ENCODE data around the gene TMEM205.
"Not testable (repeated sequence)": the region's sequence is repeated elsewhere in the genome, so short reads cannot be mapped to it uniquely, and the experiment has no call there.

The TMEM205 gene

DNA sequence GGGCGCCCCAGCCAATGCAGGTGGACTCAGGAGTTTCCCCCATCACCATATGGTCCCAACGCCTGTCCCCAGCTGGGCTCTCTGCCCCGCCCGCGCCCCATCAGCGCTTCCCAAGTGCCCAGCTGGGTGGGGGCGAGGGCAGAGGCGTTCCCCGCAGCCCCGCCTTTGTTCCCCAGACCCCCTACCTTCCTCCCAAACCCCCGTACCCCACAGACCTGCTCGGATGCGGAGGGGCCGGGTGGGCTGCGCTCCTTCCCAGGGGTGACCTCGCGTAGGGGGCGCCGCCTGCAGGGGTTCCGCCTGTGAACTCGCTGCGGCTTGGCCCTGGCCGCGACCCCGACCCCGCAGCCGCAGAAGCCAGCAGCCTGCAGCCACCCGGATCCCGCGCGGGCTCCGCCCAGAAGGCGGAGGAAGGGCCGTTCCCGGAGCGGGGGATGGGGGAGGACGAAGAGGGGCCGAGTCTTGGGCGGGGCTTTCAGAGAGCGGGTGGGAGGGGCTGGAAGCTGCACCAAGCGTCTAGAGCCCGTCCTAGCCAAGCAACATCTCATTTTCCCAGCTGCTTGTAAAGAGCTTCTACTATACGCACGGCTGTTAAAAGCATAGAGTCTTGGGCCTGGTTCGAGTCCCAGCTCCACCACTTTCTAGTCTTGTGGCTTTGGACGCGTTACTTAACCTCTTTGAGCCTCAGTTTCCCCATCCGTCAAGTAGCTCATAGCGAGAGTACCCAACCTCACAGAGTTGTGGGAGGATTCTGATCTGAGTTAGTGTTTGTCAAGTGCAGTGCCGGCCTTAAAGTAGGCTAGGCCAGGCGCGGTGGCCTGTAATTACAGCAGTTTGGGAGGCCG, 6.6 kb downstream of the TMEM205 start, which contains the start of gene RAB3D:
TSS of gene RAB3D (minus strand) at position 404 of the 845 bp plus-strand sequence. CDS start 2,258 bp downstream, outside the sequence.
- peak; percentile 59 for DNase-seq (ENCODE audit: low read depth)

DNA sequence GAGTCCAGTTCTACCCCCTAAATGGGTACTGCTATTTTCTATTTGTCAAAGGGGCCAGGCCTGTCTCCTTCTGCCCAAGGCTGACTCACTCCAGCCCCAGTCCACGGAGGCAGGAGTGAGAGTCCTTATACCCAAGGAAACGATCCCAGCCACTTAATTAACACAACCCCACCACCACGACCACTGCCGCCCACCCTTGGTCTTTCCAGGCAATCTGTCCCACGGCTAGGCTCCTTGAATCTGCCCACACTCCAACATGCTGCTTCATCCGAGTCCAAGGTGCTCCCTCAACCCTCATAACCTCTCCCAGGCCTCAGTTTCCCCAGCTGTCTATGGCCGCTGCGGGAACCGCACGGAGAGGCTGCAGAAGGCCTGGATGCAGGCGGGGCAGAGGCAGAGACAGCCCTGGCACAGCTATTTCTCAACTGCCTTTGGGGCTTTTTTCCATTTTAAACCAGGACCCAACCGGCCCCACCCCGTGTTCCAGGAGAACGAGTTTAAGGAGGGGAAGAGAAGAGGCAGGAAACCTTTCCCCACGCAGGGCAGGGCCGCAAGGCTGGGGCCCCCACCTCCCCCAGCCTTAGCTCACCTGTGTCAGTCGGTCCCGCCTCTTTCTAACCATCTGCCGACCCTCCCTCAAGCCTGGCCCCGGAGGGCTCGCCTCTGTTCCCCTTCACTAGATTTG, 7.4 kb downstream of the TMEM205 start:
- no peak for DNase-seq (ENCODE audit: low read depth)

DNA sequence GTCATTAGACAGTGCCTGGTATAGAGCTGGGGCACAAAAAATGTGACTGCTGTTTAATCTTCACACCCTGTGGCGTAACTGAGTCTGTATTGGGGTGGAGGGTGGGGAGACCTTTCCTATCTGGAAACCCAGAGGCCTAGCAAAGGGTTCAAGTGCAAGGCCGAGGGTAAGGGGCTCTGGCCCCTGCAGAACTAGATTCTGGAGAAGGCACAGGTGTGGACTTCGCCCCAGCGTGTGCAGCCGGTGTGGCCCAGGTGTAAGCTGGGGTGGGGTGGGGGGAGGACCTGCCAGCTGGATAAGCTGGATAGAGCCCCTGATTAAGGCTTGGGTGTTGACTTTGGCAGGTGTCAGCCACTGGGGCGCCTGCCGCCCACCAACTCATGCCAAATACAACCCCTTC, 7.9 kb downstream of the TMEM205 start:
- DNase-seq (ENCODE audit: low read depth) = no peak

DNA sequence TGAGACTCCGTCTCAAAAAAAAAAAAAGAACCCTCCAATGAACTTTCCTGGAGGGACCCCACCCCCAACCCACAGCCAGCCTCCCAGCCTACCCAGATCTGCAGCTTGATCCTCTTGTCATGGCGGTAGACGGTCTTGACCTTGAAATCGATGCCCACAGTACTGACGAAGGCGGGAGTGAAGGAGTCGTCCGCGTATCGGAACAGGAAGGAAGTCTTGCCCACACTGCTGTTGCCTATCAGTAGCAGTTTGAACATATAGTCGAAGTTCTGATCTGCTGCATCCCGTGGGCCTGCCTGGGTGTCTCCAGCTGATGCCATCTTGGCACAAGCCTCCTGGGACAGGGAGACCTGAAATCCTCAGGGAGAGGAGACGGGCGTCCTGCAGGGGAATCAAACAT, 9.0 kb downstream of the TMEM205 start:
- DNase-seq (ENCODE audit: low read depth) = no peak

DNA sequence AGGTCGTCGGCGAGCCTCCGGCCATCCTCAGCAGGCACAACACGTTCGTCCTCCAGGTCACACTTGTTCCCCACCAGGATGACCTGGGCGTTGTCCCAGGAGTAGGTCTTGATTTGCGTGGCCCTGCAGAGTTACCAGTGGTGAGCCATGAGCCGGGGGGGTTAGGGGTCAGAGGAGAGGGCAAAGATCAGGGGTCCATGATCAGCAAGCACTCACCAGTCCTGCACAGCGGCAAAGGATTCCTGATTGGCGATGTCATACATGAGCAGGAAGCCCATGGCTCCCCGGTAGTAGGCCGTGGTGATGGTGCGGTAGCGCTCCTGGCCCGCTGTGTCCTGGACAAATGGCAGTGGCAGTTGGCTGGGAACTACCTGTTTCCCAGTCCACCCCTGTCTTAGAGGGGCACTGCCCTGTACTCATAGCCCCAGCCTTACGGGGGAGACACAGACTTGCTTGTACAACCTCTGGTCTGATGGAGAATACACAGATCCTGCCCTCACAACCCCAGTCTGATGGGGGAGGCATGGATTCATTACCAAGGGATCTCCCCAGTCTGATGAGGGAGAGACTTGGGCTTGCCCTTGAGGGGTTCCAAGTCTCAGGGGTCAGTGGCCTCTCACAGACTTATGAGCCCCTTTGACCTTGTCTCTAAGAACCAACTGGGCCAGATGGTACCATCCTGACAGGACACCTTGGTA, 10.5 kb downstream of the TMEM205 start:
- DNase-seq (ENCODE audit: low read depth) = no peak

DNA sequence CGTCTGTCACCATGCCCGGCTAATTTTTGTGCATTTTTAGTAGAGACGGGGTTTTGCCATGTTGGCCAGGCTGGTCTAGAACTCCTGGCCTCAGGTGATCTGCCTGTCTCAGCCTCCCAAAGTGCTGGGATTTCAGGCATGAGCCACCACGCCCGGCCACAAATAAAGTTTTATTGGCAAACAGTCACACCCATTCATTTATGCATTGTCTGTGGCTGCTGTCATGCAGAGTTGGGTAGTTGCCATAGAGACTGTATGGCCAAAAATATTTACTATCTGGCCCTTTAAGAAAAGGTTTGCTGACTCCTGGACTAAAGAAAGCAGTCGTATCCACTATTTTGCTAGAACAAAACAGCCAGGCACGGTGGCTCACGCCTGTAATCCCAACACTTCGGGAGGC, 12.2 kb downstream of the TMEM205 start:
- not testable (repeated sequence) for DNase-seq (ENCODE audit: low read depth)

DNA sequence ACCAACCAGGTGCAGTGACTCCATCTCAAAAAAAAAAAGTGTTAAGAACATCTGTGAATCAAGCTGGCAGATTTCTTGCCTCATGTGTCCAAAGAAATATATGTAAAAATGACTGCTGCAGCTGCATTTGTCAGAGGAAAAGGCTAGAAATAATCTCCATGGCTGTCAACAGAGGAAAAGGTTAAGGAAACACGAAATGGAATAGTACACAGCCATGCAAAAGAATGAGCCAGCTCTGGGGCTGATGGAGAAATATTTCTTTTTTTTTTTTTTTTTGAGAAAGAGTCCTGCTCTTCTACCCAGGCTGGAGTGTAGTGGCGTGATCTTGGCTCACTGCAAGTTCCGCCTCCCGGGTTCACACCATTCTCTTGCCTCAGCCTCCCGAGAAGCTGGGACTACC, 13.2 kb downstream of the TMEM205 start:
- no peak for DNase-seq (ENCODE audit: low read depth)

DNA sequence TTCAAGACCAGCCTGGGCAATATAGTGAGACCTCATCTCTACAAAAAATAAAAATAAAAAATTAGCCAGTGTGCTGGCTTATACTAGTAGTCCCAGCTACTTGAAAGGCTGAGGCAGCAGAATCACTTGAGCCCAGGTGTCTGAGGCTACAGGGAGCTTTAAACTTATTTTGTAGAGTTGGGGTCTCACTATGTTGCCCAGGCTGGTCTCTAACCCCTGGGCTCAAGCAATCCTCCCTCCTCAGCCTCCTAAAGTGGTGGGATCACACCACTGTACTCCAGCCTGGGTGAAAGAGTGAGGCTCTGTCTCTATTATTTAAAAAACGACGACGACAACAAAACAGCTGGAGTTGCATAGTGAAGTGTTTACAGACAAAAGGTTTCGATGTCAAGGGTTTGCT, 14.6 kb downstream of the TMEM205 start:
- no peak for DNase-seq (ENCODE audit: low read depth)

DNA sequence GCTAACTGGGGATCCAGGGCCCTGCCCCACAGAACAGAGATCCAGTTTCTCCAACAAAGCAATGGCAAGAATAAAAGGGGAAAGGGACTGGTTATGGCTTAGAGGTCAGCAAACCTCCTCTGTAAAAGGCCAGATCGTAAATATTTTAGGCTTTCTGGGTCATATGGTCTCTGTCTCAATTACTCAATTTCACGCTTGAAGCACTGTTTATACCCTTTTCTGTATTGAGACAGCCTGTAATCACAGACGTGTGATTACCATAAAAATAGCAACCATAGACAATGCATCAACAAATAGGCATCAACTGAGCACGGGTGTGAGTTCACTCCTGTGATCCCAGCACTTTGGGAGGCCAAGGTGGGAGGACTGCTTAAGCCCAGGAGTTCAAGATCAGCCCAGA, 15.9 kb downstream of the TMEM205 start:
- no peak for DNase-seq (ENCODE audit: low read depth)

DNA sequence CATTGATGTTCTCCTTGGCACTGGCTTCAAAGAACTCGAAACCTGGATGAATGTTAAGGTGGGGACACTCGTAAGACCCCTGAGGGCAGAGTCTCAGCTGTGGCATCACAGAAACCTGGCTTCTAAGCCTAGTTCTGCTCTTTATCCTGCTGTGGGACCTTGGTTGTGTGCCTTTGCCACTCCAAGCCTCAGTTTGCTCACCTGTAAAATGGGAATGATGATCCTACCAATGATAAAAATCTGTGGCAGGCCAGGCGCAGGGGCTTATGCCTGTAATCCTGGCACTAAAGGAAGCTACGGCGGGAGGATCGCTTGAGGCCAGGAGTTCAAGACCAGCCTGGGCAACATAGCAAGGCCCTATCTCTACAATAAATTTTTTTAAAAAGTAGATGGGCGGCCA, 20.5 kb downstream of the TMEM205 start:
- DNase-seq (ENCODE audit: low read depth) = no peak

DNA sequence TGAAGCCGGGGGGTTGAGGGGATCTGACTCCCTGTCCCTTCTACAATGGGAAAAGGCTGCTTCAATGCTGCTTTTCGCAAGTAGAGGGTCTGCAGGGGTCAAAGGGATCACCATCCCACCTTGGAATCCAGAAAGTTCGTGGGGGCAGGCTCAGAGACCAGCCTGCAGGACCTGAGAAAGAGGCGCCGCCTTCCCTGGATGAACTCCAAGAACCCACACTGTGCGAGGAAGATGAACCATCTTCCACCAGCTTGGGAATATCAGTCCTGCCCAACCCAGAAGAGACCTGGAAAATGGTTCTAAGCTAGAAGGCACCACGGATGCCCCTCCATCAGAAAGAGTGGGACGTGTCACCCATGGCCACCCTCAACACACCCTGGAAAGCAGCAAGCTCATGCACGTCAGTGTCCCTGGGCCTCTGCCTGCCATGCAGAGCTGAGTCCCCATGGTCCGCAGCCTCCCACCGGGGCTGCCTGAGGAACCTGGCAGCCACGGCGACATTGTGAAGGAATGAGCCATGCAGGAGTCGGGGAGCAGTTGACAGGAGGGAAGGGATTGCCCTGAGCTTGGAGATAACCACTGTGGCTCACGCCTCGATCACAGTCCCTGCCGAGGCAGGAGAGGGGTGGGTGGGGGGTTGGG, 21.2 kb downstream of the TMEM205 start:
- DNase-seq (ENCODE audit: low read depth) = no peak

DNA sequence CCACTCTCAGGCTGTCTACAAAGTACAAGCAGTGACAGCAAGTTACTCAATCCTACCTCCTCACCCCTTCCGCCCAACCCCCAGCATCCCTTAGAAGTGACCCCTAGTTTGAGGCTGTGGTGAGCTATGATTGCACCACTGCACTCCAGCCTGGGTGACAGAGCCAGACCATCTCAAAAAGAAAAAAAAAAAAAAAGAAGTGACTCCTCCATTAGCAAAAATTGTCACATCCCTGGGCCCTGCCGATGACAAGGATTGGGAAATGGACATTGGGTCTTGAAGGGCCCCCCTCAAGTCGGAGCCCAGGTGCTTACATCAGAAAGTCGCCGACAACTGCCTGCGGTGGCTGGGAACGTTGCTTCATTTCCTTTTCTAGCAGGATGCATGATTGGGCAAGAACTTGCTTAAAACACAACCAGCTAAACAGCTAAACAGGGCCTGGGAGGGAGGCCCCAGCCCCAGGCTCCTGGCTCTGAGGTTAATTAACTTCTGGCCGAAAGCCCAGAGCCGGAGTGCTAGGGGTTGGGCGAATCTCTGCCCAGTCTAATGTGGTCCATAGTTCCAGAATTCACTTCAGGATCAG, 21.9 kb downstream of the TMEM205 start:
- DNase-seq (ENCODE audit: low read depth) = no peak

DNA sequence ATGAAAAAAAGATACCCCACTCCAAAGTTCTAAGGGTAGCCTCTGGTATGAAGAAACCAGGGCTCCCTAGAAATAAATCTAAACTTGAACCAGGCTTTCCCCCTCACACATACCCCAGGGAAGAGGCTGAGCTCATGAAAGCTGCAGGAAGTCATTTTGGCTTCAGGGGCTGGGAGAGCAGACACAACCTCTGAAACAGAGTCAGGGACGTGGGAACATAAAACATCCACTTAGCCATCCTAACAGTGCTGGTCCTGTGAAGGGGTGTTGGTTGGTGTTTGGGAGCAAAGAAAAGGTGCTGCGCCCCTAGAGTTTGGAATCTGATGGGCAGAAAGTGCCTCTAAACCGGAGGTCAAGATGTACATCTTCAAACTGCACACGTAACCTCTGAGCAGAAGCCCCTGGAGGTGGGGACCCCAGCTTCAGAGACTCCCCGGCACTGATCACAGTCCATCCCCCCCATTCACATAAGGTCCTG, 22.4 kb downstream of the TMEM205 start:
- DNase-seq (ENCODE audit: low read depth) = no peak

DNA sequence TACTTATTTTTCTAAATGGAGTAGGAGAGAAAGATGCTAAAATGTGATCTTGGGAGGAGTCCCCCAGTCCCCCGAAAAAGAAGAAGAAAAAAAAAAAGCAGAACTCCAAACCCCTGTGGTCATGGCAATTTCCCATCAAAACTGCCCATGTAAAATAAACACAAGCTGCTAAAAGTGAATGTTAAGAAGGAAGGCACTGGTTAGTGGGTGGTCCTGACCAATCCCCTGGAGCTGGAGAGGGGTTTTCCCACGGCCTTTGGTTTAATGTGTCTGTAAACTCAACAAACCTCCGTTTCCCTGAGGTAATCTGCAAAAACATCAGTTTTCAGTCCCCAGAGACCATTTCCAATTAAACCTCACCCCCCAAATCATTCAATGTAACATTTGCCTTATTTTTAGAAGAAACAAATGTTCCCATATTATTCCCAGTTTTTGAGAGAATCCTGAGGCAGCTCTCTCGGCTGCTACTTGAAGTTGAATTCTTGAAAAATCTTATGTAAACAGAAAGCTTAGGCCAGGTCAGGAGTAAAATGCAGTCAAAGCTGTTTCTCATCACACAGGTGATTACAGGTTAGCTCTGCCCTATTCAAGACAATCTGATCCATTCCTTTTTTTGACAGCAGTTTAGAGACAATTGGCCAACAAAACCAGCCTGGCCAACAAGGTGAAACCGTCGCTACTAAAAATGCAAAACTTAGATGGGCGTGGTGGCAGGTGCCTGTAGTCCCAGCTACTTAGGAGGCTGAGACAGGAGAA, 23.6 kb downstream of the TMEM205 start:
- DNase-seq (ENCODE audit: low read depth) = no peak

DNA sequence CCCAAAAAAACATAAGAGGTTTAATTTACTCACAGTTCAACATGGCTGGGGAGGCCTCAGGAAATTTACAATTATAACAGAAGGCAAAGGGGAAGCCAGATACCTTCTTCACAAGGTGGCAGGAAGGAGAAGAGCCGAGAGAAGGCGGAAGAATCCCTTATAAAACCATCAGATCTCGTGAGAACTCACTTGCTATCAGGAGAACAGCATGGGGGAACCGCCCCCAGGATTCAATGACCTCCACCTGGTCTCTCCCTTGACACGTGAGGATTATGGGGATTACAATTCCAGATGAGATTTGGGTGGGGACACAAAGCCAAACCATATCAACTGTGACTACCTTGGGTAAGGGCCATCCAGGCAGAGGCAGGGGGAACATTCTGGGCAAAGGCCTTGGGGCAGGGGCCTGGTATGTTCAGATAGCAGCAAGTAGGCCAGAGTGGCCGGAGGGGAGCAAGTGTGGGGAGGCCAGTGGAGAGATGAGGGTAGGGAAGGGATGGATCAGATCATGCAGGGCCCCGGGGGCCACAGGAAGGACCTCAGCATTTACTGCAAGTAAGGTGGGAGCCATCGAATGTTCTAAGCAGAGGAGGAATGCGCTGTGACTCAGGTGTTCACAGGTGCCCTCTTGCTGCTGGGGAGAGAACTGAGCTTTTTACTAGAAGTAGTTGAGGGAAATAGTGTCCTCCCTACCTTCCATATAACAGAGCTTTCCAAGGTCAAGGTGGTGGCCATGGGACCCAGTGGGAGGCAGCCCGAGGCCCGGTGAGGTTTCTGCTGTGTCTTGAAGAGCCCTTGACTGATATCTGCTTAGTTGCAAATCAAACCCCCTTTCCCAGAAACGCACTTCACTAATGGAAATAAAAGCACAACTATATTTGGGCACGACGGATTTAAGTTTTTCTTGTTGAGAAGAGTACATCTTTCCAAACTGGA, 24.6 kb downstream of the TMEM205 start:
- DNase-seq (ENCODE audit: low read depth) = no peak

DNA sequence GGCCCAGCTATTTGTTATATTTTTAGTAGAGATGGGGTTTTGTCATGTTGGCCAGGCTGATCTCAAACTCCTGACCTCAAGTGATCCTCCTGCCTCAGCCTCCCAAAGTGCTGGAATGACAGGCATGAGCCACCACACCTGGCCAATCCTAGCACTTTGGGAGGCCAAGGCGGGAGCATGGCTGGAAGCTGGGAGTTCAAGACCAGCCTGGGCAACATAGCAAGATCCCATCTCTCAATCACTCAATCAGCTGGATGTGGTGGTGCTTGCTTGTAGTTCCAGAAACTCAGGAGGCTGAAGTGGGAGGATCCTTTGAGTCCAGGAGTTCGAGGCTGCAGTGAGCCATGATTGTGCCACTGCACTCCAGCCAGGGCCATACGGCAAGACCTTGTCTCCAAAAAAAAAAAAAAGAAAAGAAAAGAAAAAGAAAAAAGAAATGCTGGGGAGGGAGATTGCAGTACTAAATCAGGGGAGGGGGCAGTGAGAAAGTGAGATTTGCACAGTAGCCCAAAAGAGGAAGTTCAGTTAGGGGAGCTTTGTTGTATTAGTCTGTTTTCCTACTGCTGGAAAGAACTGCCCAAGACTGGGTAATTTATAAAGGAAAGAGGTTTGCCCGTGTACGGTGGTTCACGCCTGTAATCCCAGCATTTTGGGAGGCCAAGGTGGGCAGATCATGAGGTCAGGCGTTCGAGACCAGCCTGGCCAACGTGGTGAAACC, 25.6 kb downstream of the TMEM205 start:
- not testable (repeated sequence) for DNase-seq (ENCODE audit: low read depth)

DNA sequence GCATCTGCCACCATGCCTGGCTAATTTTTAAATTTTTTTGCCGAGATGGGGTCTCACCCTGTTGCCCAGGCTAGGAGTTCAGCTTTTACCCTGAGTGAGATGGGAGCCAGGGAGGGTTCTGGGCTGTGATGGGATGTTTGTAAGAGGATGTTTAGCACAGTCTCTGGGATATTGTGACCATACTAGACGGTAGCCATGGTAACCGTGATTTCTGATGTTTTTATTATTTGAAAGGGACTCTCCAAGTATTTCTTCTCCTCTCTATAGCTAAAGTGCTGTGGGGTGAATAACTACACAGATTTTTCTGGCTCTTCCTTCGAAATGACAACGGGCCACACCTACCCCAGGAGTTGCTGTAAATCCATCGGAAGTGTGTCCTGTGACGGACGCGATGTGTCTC, 39.7 kb downstream of the TMEM205 start:
- no peak for DNase-seq (ENCODE audit: low read depth)

DNA sequence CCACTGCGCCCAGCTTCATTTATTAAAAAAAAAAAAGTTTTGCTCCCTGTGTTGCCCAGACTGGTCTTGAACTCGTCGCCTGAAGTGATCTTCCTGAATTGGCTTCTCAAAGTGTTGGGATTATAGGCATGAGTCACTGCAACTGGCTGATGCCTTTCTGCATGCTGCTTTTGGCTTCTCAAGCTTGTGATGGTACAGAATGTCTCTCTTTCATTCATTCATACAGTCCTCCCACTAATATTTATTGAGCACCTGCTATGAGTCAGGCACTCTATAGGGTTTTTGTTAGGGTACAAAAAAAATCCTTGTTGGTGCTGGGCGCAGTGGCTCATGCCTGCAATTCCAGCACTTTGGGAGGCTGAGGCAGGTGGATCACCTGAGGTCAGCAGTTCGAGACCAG, 41.1 kb downstream of the TMEM205 start:
- no peak for DNase-seq (ENCODE audit: low read depth)

DNA sequence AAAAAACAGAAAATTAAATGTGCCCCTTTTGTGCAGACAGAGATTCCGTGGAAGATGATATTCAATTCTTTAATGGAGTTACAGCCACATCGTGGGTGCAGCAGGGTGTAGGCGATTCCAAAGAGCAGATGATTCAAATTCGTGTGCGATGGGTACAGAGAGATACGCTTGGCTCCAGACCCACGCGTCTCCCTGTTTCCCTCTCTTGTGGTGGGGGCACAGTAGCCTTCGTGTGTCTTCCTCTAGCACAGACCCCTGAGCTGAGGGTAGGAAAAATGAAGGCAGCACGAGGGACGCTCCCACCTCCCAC, 45.3 kb downstream of the TMEM205 start:
- DNase-seq (ENCODE audit: low read depth) = no peak

All from stimulated activated CD8-positive, alpha-beta memory T cell treated with anti-CD3 and anti-CD28 coated beads, Interleukin-12 subunit alpha, Interleukin-12 subunit beta, amount 100 ng/mL, for 1 hour (primary cell).